ENCODE data around the gene ZNF622. TPM values are rescaled to one million over a fixed set of nuclear protein-coding genes. Genes with fewer than 3 reads are reported as not detected.

Gene ZNF622
- total and polyA plus RNA-seq, 3 donors from 2014 or later, result 24.5 to 36.3 (median 24.8) TPM

DNA sequence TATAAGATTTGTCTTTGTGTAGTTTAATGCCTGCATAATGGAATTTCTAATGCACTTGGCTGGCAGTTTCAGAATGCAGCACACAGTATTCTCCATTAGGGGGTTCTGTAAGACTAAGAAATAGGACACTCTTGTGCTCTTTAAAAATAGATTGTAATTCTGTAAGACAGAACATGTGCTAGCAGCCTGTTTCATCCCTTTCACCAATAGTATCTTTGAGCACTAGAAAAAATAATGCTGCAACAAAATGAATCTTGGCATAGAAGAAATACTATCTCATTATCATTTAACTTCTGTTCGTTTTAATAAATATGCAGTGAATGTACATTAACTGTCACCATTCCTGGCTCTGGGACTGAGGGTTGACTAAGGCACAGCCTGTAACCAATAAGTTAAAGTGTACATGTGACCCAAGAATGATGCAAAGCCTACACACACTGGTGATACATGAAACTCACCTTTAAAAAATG, 23.8 kb upstream of the ZNF622 start:
- peaks cover 13% of the 10 kb centered on the region for H3K4me1 ChIP-seq
- DNase-seq, result peak; percentile 28
- intact Hi-C loops (cut with DNase I; ENCODE audit: low total_unique reads), result no loop called here
- no peaks in the 10 kb centered on the region for H3K36me3 ChIP-seq (ENCODE audit: low read depth, missing control alignments)
- H3K9me3 ChIP-seq, result no peaks in the 10 kb centered on the region
- WGBS, 2 donors, result 34 to 44% methylated on average over 1 of the region's 1 CpG
- no peak overlapping the region for H3K27ac ChIP-seq
- H3K4me3 ChIP-seq, result no peak overlapping the region
- no peaks in the 10 kb centered on the region for H3K27me3 ChIP-seq
- TF ChIP-seq CTCF (IDR thresholded peaks at IDR 0.05) (peak; percentile 54 to 62 (median 54)), POLR2A (IDR thresholded peaks at IDR 0.05) (no peak)

- no peak for DNase-seq
- Histone ChIP-seq H3K27me3 (no peaks in the 10 kb centered on the region), H3K9me3 (no peaks in the 10 kb centered on the region), H3K27ac (no peak overlapping the region), H3K36me3 (ENCODE audit: low read depth, missing control alignments) (no peaks in the 10 kb centered on the region), H3K4me1 (peaks cover 1% of the 10 kb centered on the region), H3K4me3 (no peak overlapping the region)
- WGBS, 2 donors, result 90 to 98% methylated on average over 2 of the region's 2 CpGs
- TF ChIP-seq POLR2A (IDR thresholded peaks at IDR 0.05), result no peak
- no peak for TF ChIP-seq CTCF (IDR thresholded peaks at IDR 0.05)
- intact Hi-C loops (cut with DNase I; ENCODE audit: low total_unique reads), result no loop called here
Observed at GRCh38 chr5:16487456-16487855, 21.9 kb upstream of the ZNF622 start.

GRCh38 chr5:16486711-16487111, 21.1 kb upstream of the ZNF622 start:
- Histone ChIP-seq H3K4me1 (no peaks in the 10 kb centered on the region), H3K4me3 (no peak overlapping the region), H3K36me3 (ENCODE audit: low read depth, missing control alignments) (no peaks in the 10 kb centered on the region), H3K27ac (no peak overlapping the region), H3K27me3 (no peaks in the 10 kb centered on the region), H3K9me3 (no peaks in the 10 kb centered on the region)
- TF ChIP-seq CTCF (IDR thresholded peaks at IDR 0.05), result no peak
- TF ChIP-seq POLR2A (IDR thresholded peaks at IDR 0.05), result no peak
- WGBS, 2 donors, result 79 to 96% methylated on average over 4 of the region's 4 CpGs
- intact Hi-C loops (cut with DNase I; ENCODE audit: low total_unique reads), result no loop called here
- DNase-seq, result no peak

DNA sequence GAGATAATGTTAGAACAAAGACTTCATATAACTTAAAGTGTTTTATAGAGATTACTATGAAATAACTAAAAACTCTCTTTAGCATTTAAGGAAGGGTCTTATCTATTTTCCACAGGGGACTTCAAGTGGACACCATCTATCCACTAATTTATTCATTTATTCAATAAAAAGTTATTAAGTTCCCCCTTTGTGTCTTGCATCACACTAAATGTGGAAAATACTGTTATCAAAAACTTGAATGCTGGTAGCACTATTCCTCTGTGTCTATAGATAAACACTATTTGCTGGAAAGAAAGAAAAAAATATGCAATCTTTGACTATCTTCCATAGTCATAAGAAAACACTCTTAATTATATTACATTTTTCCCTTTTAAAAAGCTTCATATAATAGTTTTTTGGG, 20.1 kb upstream of the ZNF622 start:
- Histone ChIP-seq H3K9me3 (no peaks in the 10 kb centered on the region), H3K4me1 (no peaks in the 10 kb centered on the region), H3K27ac (no peak overlapping the region), H3K36me3 (ENCODE audit: low read depth, missing control alignments) (no peaks in the 10 kb centered on the region), H3K27me3 (no peaks in the 10 kb centered on the region), H3K4me3 (no peak overlapping the region)
- intact Hi-C loops (cut with DNase I; ENCODE audit: low total_unique reads), result no loop called here
- no peak for TF ChIP-seq CTCF (IDR thresholded peaks at IDR 0.05)
- TF ChIP-seq POLR2A (IDR thresholded peaks at IDR 0.05), result no peak
- DNase-seq, result no peak

GRCh38 chr5:16484081-16484480, 18.5 kb upstream of the ZNF622 start:
- no peak for DNase-seq
- Histone ChIP-seq H3K27ac (no peak overlapping the region), H3K4me1 (no peaks in the 10 kb centered on the region), H3K36me3 (ENCODE audit: low read depth, missing control alignments) (no peaks in the 10 kb centered on the region), H3K27me3 (no peaks in the 10 kb centered on the region), H3K9me3 (no peaks in the 10 kb centered on the region), H3K4me3 (no peak overlapping the region)
- 80 to 86% methylated on average over 1 of the region's 1 CpG for WGBS, 2 donors
- intact Hi-C loops (cut with DNase I; ENCODE audit: low total_unique reads), result no loop called here
- no peak for TF ChIP-seq POLR2A (IDR thresholded peaks at IDR 0.05)
- TF ChIP-seq CTCF (IDR thresholded peaks at IDR 0.05), result no peak
